SIG-M5 (cell line): ENCODE data around the gene MORF4L1.
"Not testable (repeated sequence)": the region's sequence is repeated elsewhere in the genome, so short reads cannot be mapped to it uniquely, and the experiment has no call there.

ENCODE experiments used
- DNase-seq: peaks from one replicate; lab custom pipeline; 2025; lab: John Stamatoyannopoulos, UW

MORF4L1 gene

DNA sequence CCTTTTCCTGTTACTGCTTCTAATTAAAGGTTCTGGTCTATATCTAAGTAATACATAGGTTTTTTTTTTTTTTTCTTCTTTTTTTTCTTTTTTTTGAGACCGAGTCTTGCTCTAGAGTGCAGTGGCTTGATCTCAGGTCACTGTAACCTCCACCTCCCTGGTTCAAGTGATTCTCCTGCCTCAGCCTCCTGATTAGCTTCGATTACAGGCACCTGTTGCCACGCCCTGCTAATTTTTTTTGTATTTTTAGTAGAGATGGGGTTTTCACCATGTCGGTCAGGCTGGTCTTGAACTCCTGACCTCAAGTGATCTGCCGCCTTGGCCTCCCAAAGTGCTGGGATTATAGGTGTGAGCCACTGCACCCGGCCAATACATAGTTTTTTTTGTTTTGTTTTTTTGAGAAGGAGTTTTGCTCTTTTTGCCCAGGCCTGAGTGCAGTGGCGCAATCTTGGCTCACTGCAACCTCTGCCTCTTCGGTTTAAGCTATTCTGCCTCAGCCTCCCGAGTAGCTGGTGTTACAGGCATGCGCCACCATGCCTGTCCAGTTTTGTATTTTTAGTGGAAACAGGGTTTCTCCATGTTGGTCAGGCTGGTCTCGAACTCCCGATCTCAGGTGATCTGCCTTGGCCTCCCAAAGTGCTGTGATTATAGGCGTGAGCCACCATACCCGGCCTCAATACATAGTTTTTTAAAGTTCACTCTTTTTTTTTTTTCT is 28.3 kb downstream of the MORF4L1 start:
- DNase-seq = not testable (repeated sequence)

DNA sequence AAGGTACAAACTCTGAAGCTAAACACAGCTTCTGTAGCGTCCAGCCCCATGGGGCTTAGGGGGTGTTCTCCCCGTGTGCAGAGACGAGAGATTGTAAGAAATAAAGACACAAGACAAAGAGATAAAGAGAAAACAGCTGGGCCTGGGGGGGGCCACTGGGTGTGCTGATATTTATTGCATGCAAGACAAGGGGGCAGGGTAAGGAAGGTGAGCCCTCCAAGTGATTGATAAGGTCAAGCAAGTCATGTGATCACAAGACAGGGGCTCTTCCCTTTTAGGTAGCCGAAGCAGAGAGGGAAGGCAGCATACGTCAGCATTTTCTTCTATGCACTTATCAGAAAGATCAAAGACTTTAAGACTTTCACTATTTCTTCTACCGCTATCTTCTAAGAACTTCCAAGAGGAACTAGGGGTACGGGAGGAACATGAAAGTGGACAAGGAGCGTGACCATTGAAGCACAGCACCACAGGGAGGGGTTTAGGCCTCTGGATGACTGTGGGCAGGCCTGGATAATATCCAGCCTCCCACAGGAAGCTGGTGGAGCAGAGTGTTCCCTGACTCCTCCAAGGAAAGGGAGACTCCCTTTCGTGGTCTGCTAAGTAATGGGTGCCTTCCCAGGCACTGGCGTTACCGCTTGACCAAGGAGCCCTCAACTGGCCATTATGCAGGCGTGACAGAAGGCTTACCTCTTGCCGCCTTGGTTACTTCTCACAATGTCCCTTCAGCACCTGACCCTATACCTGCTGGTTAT is 29.8 kb downstream of the MORF4L1 start:
- not testable (repeated sequence) for DNase-seq

DNA sequence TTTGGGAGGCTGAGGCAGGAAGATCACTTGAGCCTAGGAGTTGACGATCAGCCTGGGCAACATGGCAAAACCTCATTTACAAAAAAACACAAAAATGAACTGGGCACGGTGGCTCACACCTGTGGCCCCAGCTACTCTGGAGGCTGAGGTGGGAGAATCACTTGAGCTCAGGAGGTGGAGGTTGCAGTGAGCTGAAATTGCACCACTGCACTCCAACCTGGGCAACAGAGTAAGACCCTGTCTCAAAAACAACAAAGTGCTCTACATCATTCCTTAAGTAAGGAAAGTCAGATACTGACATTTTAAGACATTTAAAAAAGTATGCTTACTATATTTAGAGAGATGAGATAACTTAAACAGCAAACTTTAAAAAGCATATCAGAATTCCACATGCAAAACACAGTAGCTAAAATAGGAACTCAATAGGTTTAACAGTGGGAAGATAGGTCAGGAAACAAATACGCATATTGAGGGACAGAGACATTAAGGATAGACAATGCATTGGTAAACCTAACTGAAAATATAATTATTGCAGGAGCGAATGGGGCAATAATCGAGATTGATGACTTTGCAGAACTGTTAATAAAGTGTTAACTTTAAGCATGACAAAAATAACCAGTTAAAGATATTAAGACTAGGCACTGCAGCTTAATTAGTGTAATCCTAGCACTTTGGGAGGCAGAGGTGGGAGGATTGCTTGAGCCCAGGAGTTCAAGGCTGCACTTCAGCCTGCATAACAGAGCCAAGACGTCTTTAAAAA is 32.1 kb downstream of the MORF4L1 start:
- no peak for DNase-seq

DNA sequence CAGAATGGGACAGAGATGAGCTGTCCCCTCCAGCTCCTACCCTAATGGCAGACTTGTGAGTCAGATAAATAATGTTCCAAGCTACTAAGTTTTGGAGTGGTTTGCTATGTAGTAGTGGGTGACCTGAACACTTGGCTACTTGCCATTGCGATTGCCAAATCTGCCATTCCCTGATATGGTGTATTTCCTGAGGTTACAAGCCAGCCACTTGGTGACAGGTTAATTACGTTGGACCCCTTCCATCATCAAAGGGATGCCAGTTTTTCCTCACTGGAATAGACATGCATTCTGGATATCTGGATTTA is 33.6 kb downstream of the MORF4L1 start:
- DNase-seq = no peak

DNA sequence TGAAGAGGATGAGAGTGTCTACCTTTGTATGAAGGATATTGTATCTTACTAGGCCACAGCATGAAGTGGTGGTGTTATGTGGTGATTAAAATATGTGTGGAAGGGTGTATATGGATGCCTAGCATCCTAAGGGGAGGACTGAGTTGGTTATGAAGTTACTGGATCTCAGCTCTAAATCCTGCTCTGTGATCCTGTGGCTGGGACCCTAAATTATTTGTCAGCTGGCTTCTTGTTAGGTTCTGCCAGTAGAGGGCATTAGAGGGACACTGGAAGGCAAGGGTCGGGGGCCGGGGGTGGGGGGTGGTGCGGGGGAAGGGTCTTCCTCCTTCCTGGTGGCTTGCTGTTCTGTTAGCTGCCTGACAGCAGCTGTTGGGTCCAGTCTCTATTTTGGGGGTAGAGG is 34.9 kb downstream of the MORF4L1 start:
- no peak for DNase-seq

DNA sequence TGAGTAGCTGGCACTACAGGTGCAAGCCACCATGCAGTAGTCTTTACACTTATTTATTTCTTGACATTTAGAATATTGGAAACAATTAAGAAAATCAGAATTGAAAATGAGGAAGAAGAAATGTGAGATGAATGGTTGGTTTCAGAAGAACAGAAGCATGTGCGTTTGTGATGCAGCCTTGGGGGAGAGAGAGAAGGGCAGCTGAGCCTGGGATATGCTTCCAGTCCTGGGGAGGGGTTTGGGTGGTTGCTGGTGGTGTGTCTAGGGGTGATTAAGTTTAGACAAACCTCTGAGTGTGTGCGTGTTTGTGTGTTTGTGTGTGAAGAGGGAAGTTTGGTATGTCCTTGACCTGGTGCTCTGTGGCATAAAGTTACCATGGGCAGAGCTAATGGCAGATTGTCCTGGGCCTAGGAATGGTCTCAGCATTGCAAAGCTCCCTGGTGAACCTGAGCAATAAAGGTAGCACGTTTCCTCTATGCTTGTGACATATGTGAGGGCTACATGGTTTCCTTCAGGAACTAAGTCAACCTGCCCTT is 36.5 kb downstream of the MORF4L1 start:
- no peak for DNase-seq

DNA sequence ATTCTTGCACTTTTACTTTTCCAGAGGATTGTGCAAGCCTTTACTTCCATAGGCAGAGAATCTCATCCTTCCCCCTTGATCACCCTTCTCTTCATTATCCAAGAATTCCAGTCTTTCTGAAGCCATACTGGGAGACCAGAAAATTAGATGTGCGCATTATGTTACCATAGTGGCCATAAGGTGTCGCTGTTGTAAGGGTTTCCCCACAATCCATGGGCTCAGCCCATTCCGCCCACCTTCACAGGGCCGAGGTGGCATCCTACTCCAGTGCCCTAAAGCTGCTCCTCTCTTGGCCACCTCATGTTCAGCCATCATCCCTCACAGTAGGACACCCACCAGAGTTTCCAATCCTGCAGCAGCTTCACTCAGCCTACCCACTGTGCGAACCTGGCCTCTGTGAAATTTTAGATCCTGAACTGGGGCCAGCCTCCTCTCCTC is 37.1 kb downstream of the MORF4L1 start:
- no peak for DNase-seq

DNA sequence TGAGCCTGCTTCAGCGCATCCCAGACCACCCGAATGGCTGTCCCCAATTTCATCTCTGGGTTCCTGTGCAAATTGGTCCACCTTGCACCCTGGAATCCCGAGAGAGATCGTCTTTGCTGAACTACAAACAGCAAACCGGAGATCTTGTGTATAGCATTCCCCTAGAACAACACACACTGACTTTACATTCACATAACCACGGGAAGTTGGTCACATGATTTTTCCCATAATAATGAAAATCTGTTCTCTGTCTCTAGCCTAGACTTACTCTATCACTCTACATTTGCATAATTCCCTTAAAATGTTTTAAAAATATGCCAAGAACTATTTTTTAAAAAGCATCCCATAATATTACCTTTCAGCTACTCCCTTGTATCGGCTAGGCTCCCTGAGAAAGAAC is 37.6 kb downstream of the MORF4L1 start:
- no peak for DNase-seq

DNA sequence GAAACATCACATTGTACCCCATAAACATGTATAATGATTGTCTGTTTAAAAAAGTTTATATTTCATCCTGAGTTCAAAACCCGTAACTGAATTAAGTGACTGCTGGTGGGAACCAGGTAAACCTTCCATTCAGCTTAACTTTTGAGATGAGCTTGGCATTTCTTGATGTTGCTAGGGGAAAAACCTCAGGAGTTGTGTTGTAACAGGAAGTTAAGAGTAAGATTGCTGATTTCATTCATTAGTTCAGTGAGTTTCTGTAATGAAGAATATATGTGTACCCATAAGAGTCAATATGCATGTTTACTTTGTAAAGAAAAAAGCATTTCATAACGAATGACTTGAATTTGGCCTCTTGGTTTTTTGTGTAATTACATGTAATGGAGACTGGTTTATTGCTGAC is 39.6 kb downstream of the MORF4L1 start:
- no peak for DNase-seq

DNA sequence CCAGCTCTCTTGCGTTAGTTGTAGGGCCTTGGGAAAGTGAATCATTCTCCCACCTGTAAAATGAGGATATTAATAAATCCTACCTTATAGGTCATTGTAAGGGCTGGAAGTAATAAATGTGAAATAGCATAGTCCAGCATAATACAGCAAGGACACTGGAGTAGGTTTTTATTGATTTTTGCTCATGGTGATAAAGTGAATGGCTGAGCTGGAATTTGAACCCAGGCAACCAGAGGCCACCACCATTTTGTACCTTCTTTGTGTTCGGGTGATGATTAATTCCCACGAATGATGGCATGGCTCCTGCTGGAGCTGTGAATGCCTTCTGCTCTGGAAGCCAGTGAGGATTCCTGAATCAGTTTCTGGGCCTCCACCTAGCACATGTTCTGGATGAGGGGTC is 40.3 kb downstream of the MORF4L1 start:
- DNase-seq = no peak

DNA sequence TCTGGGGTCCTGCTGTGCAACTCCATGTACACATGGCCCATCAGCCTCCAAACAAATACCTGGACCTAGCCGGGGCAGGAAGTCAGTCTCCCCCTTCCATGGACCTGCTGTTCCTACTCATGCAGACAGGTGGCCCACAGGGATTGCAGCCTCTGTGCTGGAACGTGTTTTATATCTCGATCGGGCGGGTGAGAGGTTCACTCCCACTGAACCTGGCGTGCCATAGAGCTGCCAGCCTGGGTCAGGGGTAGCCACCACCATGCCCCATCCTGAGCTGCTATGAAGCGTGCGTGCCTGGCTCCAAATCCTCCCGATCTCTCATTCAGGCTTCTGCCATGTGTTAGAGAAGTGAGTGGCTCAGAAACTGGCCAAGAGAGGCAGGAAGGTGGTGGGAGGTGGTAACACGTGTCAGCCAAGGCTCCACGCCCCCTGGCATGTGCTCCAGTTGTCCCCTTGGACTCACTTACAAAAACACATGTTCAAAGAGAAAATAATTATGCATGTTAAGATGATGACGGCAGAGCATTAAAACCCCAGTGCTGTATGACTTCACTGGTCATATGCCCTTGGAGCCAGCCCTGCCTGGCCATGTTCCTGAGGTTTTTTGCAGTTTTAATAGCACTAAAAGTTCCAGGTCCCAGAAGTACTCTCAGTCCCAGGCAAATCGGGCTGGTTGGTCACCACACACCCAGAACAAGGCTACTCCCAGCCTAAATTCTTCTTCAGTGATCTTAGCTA is 41.5 kb downstream of the MORF4L1 start:
- no peak for DNase-seq

DNA sequence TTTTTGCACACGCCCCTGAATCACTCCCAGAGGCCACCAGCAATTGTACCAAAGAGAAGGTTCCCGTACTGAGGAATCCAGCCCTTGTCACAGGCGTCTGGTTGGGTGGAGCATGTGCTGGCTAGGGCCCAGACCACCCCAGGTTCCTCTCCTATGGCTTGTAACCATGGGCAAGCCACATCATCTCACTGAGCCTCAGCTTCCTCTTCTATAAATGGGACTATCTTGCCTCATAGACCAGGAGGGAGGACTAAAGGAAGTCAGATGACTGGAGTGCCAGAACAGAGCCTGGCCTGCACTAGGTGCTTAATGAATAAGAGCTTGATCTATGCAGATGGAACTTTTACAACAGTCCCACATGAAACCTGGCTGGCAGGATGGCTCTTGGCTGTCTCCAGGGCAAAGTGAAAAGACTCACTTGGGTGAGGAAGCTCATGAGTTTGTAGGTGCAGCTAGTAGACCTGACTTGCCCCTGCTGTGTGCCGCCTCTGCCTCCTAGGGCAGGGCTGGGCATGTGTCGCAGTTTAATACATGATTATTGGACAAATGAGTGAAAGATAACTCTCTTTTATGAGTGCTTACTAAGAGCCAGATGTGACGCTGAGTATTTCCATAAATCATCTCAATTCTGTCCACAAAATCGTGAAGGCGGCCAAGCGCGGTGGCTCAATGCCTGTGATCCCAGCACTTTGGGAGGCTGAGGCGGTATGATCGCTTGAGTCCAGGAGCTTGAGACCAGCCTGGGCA is 42.8 kb downstream of the MORF4L1 start:
- peak; percentile 55 for DNase-seq

DNA sequence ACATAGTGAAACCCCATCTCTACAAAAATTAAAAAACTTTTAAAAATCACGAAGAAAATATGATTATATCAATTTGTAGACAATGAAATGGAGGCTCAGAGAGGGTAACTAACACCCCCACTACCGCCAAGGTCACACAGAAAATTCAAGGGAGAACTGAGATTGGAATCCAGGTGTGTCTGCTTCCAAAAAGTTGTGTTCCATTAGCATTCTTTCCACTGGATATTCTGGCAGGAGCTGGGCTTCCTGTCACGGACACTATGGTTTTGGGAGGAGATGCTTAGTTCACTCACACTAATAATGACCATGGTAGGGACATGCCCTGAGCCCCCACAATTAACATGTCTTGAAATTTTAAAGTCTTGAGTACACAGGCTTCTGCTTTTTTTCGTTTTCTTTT is 43.4 kb downstream of the MORF4L1 start:
- DNase-seq = no peak

DNA sequence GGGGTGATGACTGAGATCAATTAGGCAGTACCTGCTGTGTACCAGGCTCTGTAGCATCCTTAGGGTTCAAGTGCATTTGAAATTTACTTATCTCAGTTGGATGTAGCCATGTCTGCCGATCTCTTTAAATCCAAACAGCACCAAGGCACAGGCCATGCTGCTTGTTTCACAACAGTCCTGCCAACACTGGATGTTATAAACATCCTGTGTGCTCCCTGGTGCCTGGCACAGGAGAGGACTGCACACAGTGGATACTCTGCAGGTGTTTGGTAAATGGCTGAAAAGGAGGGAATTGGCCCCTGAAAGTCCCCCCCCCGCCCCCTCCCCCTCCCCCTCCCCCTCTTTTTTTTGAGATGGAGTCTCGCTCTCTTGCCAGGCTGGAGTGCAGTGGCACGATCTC is 45.2 kb downstream of the MORF4L1 start:
- no peak for DNase-seq

DNA sequence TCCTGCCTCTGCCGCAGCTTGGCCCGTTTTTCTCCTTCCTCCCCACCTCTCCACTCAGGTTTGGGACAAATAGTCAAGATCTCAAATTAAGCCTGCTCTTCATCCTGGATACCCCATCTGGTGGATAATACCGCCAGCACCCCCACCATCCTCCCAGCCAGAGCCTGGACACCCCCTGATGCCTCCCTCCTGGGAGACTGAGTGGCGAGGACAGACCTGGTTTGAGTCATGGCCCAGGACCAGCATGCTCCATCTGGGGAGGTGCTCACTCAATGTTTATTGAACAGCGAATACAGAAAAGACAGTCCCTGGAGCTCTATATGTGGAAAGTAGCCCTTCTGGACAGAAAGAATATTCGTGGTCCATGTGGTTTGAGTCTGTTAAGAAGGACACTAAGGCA is 48.8 kb downstream of the MORF4L1 start:
- no peak for DNase-seq

DNA sequence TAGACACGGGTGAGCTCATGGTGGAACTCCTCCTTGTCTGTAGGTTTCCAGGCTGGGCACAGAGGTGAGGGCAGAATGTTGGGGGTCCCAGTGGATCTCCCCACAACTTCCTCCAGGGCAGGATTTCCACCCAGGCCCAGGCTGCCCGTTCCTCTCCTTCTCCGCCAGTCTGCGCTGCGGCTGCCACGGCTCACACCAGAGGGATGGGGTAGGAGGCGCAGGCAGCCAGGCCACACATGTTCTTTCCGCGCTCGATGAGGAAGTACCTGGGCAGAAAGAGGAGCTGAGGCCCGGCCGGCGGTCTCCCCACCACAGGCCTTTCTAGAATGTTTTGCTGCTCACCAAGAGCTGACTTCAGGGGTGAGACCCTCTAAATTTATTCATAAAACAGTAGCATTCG is 49.2 kb downstream of the MORF4L1 start:
- no peak for DNase-seq

DNA sequence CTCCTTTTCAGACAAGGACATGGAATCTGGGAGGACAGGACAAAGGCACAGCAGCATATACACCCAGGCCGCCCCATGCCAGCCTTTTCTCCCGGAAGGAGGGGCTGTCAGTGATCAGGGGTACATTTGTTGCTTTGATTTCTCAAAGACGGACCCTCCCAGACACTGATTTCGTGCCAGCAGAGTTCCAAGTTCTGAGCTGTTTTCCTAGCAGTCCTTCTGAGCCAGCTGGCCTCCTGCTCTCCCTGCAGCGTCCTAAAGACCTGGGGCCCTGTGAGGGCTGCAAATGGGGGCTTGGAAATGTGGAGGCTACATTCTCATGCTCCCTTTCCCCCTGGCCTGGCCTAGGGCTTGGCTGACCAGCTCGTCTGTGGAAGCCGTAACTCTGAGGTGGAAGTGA is 49.8 kb downstream of the MORF4L1 start:
- no peak for DNase-seq

DNA sequence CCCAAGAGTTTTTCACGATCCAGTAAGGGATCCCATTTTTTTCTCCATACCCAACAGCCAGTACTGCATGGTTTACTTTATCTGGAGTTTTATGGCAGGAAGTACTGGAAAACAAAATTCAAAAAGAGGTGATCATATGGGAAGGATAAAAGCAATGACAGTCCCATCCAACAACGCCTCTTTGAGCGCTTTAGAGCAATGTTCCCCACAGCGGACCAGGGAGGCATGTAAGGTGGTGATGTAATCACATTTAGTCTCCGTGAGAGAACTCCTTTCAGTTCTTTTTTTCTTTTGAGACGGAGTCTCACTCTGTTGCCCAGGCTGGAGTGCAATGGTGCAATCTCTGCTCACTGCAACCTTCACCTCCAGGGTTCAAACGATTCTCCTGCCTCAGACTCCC is 50.3 kb downstream of the MORF4L1 start:
- no peak for DNase-seq

DNA sequence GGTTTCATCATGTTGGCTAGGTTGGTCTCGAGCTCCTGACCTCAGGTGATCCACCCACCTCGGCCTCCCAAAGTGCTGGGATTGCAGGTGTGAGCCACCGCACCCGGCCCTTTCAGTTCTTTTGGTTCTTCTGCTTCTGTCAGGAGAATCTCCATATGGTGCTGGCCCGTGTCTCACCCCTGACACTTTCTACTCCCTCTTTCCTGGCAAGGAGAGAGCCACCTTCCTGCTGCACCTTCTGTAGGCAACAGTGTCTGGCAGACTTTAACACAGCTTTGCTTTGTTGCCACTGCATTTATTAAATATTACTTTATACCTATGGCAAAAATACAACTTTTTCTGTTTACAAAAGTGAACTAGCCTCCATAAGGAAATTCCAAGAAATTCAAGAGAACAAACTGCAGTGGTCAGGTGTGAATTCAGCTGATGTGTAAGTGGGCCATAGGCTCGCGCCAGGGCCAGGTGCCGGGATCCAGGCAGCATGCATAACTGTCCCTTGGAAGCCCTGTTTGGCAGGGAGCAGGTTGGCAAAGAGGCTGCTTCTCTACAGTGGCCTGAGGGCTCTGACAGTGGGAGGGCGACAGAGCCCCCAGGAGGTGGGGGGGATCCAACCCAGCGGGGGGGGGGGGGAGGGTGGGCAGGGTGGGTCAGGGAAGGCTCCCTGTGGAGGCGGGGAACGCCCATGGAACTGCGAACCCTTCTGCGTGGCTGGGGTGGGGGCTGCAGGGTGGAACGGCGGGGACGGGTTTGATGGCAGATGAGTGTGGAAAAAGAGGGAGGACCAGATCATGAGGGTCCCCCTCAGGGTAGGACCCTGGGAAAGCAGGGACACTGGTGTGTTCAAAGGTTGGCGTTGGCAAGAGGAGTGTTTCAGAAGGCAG is 51.0 kb downstream of the MORF4L1 start:
- DNase-seq = no peak

DNA sequence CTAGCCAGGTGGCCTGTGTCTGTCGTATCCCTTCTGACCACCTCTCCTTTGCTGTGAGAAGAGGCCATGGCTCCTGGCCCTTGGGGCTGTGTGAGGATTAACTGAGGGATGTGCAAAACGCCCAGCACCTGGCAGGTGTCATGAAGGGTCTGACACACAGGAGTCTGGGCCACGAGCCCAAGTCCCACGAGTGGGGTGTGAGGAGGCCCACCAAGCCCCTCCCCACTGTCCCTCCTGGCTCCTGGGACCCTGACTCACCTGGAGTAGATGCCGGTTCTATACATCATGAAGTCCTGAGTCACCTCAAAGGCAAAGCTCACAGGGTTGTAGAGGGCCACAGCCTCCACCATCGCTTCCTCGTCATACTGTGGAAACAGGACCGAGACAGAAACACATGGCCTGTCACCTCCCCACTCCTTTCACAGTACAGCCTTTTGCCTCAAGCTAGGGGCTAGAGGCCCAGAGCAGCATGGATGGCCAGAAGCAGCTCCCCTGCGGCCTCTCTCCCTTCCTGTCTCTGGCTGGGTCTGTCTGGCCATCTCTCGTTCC is 52.5 kb downstream of the MORF4L1 start:
- no peak for DNase-seq
